Dedifferentiated amniotic fluid mesenchymal stem cell (primary cell): Measurements from ENCODE around the gene TACO1.

Experiments used
- DNase-seq: peaks from one replicate; pipeline ENCODE4 v3.0.0-alpha.2; 2016; ENCODE audit errors: extremely low spot score

TACO1 gene

DNA sequence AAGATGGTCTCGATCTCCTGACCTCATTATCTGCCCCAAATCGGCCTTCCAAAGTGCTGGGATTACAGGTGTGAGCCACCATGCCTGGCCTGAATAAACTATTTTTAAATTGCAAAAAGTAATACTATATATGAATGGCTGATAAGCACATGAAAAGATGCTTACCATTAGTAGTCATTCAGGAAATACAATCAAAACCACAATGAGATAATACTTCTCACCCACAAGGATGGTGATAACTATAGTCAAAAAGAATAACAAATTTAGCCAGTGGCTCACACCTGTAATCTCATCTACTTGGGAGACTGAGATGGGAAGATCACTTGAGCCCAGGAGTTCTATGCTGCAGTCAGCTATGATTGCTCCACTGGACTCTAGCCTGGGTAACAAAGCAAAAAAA is 2.4 kb upstream of the TACO1 start:
- no peak for DNase-seq

GRCh38 chr17:63601439-63602371 is 1.0 kb downstream of the TACO1 start:
- no peak for DNase-seq

GRCh38 chr17:63609816-63610573 is 9.3 kb downstream of the TACO1 start:
- DNase-seq, result no peak

GRCh38 chr17:63610854-63611253 is 10.2 kb downstream of the TACO1 start:
- DNase-seq, result no peak

DNA sequence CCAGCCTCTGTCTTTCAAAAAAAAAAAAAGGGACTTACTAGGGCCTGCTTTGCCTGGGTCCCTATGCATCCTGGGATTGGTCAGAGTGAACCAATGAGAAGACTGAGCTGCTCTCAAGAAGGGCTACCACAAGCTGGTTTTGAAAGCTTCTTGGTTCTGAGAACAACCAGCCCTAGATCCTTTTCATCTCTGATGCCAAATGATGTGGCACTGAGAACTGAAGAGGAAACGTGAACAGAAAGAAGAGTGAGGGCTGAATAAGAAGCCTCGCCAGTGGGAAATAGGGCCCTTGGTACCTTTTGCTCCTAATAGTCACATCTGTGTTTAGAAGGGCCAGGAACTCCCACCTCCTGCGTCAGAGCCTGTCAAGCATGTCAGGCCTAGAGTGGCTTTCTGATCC is 10.7 kb downstream of the TACO1 start:
- DNase-seq, result no peak

GRCh38 chr17:63613663-63614062 is 13.0 kb downstream of the TACO1 start:
- no peak for DNase-seq

- no peak for DNase-seq
These were observed 20.6 kb downstream of the TACO1 start for GRCh38 chr17:63621229-63621683.

DNA sequence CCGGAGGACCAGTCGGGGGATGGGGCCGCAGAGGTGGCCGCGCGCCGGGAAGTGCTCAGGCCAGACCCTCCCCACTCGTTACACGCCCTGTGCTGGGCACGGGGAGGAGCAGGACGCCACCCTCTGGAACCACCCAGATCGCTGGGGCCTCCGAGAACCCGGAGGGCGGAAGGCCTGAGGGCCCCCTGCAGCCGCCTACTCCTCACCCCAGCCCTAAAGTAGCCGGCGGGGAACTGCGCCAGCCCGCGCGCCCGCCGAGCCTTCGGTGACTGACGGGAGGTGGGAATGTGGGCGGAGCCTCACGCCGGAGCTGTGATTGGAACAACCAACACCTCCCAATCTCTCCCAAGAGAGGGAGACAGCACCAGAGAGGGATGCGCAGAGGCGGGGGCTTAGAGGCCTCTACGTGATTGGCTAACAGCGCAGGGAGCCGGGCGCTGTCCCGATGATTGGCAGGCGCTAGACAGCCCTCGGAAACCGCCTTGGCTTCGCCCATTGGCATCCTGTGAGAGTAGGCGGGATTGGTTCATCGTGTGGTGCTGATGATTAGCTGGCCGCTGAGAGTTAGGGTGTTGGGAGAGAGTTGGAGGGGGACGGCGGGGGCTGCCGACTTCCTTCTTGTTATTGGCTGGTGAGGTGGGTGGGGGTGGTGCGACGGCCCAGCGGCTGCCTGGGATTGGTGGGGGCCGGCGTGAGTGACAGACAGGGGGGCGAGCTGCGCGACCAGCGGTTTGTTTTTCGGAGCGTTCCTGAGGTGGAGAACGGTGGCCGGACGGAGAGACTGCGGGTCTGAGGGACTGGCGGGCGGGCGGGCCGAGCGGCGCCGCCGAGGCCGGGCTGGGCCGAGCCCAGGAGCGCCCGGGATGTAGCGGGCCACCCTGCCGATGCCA is 21.2 kb downstream of the TACO1 start, which contains the start of gene MAP3K3:
TSS of gene MAP3K3 (plus strand) at position 734 of the 890 bp plus-strand sequence. CDS start 343 bp downstream, outside the sequence.
- peak; percentile 100 for DNase-seq

DNA sequence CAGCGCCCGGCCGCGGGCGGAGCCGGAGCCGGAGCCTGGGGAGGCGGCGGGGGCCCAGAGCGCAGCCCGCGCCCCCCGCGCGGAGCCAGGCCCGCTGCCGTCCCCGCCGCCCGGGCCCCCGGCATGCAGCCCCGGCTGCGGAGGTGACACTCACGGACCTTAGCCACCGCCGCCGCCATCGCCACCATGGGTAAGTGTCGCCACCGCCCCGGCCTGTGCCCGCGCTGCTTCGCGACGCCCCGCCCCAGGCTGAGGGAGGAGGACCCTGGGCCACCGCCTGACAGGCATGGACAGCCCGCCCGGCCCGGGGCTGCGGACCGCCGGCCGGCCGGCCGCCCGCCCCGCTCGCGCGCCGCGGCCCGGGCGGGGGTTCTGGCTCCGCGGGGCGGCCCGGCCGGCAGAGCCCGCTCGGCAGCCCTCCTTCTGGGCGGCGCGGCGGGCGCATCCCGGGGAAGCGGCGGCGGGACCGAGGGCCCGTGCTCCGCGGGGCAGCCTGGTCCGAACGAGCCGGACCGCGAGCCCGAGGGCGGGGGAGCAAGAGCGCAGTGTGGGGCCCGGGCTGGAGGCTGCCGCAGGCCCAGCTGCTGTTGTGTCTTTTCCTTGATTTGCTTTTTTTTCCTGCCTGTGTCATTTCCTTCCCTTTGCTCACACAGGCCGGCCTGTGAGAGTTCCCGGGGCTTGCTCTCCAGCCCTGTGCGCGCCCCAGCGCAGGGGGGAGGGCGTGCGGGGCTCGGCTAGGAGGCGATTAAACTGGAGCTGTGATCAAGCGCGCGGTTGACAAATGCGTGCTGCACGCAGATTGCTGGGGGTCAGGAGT is 22.1 kb downstream of the TACO1 start:
- peak; percentile 37 for DNase-seq

- no peak for DNase-seq
These were observed 23.3 kb downstream of the TACO1 start for GRCh38 chr17:63623786-63624530.

DNA sequence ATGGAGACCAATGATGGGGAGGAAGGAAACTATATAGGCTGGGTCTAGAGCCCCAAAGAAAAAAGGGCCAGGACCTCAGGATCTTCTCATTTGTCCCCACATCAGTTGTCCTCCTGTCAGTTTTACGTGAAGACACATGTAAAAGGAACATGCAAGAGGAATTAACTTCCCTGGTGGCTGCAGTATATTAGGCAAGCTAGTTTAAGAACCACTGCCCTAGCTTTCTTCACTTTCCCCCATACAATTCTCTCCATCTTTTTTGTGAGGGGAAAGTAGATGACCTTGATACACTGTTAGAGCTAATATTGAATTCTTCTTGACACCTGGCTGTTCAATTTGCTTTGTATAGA is 23.8 kb downstream of the TACO1 start:
- DNase-seq, result no peak

GRCh38 chr17:63626551-63627180 is 26.0 kb downstream of the TACO1 start:
- peak; percentile 28 for DNase-seq

- DNase-seq, result no peak
These were observed 28.9 kb downstream of the TACO1 start for GRCh38 chr17:63629627-63630026.

- no peak for DNase-seq
These were observed 30.4 kb downstream of the TACO1 start for GRCh38 chr17:63631062-63631461.

DNA sequence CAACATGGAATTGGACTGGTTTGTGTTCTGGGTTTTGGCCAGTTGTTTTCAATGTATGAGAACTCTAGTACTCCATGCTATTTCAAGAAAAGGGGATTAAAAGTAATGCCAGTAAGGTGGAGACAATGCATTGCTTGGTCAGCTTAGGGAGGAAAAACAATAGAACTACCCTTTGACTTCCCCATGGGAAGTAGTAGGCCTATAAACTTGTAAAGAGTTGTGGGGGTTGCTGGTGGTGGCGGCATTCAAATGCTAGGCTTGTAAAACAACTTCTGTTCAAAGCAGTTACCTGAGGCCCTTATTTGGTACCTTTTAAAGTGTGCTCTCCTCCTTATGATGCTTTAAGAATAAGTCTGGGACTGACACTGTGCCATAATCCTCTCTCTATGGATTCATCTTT is 30.9 kb downstream of the TACO1 start:
- no peak for DNase-seq

DNA sequence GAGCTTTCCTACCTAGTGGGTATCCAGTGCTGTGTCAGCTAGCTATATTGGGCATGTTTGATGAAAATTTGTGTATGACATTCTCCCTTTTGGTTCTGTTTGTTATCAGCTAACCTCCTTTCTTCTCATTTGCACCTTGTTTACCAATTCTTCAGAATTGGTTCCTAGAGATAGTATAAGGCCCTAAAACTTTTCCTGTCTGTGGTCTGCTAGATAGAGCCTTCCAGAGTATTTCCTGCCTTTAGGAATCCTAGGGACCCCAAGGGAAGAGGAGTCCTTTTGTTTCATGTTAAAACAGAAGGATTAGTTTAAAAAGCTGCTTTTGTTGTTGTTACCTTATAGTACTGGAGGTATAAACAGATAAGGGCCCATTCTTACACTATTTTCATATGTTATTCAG is 33.0 kb downstream of the TACO1 start:
- DNase-seq, result no peak

DNA sequence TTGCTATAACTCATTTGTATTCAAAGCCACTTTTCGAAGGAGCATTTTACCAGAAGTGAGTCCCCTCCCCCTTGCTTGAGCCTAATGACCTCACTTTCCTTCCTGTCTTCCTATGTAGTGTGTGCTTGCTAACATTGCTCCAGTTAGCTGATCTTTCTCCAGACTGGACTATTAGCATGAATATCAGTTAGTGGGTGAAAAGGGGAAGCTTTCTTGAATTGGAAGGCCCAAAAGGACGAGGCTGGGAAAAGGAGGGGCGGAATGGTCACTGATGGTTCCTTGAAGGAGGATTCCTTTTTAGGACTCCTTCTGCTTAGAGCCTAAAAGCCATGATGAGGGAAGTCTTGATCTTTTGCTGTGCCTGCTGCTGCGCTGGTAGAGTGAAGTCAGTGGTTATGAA is 33.5 kb downstream of the TACO1 start:
- no peak for DNase-seq

DNA sequence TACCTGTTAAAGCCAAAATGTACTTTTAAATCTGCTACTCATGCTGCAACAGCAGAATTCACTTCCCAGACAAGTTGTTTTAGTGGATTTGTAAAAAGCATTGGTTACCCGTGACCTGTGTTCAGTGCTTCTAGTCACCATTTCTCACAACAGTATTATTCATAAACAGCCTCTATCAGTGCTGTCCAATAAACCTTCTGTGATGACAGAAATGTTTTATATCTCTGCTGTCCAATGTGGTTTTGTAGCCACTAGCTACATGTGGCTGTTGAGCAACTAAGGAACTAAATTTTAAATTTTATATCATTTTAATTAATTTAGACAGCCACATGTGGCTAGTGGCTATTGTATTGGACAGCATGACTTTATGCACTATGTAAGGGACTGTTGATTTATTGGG is 34.1 kb downstream of the TACO1 start:
- no peak for DNase-seq

- DNase-seq, result no peak
These were observed 34.6 kb downstream of the TACO1 start for GRCh38 chr17:63635290-63635689.

GRCh38 chr17:63635787-63636186 is 35.1 kb downstream of the TACO1 start:
- DNase-seq, result no peak
